PC-9 (cell line): Measurements from ENCODE around the gene FATE1. TPM values are rescaled to one million over a fixed set of nuclear protein-coding genes. Genes with fewer than 3 reads are reported as not detected.

Experiments used
- BruUV-seq: library from RNA; stranded (reverse); fragments of 400-500 nt; replicated peaks from 2 replicates; lab custom pipeline; 2021; lab: Mats Ljungman, UMichigan
- CTCF ChIA-PET: fragments of 300-600 bp; sonication (Branson Sonifier 250); formaldehyde crosslinking; loops from one replicate; lab custom pipeline; 2022; ENCODE audit warnings: antibody characterized with exemption; lab: Charles Lee
- POLR2A ChIA-PET: fragments of 300-600 bp; sonication (Branson Sonifier 250); formaldehyde crosslinking; loops from one replicate; lab custom pipeline; 2022; ENCODE audit warnings: antibody characterized with exemption; ENCODE audit not compliant: unreplicated experiment; lab: Charles Lee
- DNase-seq, 2 experiments: peaks; one replicate each; pipeline versions ENCODE4 v3.0.0 to v3.0.0-alpha.2; 2015 to 2022; ENCODE audit warnings: mixed read lengths in 1 of 2
- H2AFZ ChIP-seq: fragments of 200-600 bp; sonication (generic); 2 replicates; pipeline ENCODE4 v1.8.1; 2017; ENCODE audit warnings: antibody characterized with exemption
- H3F3A ChIP-seq: fragments of 200-600 bp; sonication (generic); 2 replicates; pipeline ENCODE4 v1.8.1; 2017; ENCODE audit warnings: antibody characterized with exemption, mild to moderate bottlenecking, low read depth; ENCODE audit not compliant: insufficient read depth
- H3K27ac ChIP-seq: fragments of 200-600 bp; sonication (generic); 2 replicates; pipeline ENCODE4 v1.6.1; 2016; ENCODE audit warnings: mixed run types
- H3K27me3 ChIP-seq: fragments of 200-600 bp; sonication (generic); 2 replicates; pipeline ENCODE4 v1.6.1; 2016; ENCODE audit warnings: low read depth, mixed run types; ENCODE audit not compliant: insufficient read depth
- H3K36me3 ChIP-seq: fragments of 200-600 bp; sonication (generic); 2 replicates; pipeline ENCODE4 v1.6.1; 2016; ENCODE audit warnings: low read depth, mixed run types
- H3K4me1 ChIP-seq: fragments of 200-600 bp; sonication (generic); replicated peaks from 2 replicates; pipeline ENCODE4 v1.6.1; 2016; ENCODE audit warnings: mixed run types; ENCODE audit not compliant: insufficient read depth
- H3K4me2 ChIP-seq: fragments of 200-600 bp; sonication (generic); 2 replicates; pipeline ENCODE4 v1.6.1; 2017; ENCODE audit warnings: mixed run types
- H3K4me3 ChIP-seq: fragments of 200-600 bp; sonication (generic); 2 replicates; pipeline ENCODE4 v1.6.1; 2016; ENCODE audit warnings: mixed run types
- H3K79me2 ChIP-seq: fragments of 200-600 bp; sonication (generic); 2 replicates; pipeline ENCODE4 v1.6.1; 2017; ENCODE audit warnings: low read depth, mixed run types
- H3K9me2 ChIP-seq: fragments of 200-600 bp; sonication (generic); 2 replicates; pipeline ENCODE4 v1.8.1; 2017; ENCODE audit warnings: mild to moderate bottlenecking; ENCODE audit not compliant: insufficient read depth
- H3K9me3 ChIP-seq: fragments of 200-600 bp; sonication (generic); 2 replicates; pipeline ENCODE4 v1.8.1; 2016; ENCODE audit warnings: low read depth; ENCODE audit not compliant: insufficient read depth
- H4K20me1 ChIP-seq: fragments of 200-600 bp; sonication (generic); 2 replicates; pipeline ENCODE4 v1.8.1; 2017; ENCODE audit not compliant: insufficient read depth
- EZH2 ChIP-seq: fragments of 200-600 bp; sonication (generic); IDR thresholded peaks from 2 replicates; pipeline ENCODE4 v1.8.0; 2017; ENCODE audit warnings: antibody characterized with exemption, low read depth
- intact Hi-C: fragments of 100-400 bp; cut with micrococcal nuclease; formaldehyde crosslinking; loops from one replicate; pipeline ENCODE4 v1.10.0; 2022; ENCODE audit not compliant: unreplicated experiment
- total RNA-seq: library from RNA; stranded (reverse); gene quantifications from 2 replicates; pipeline ENCODE4 v1.2.3, GENCODE V29; 2021
- TF ChIP-seq, protein P1 (sequence below): fragments of 200-600 bp; sonication (generic); conservative IDR thresholded peaks from 2 replicates; pipeline ENCODE4 v1.6.1; 2017; ENCODE audit warnings: mixed run types, antibody characterized with exemption, mild to moderate bottlenecking, moderate library complexity

Gene FATE1
- total RNA-seq, 1 experiment from 2014 or later: not detected

DNA sequence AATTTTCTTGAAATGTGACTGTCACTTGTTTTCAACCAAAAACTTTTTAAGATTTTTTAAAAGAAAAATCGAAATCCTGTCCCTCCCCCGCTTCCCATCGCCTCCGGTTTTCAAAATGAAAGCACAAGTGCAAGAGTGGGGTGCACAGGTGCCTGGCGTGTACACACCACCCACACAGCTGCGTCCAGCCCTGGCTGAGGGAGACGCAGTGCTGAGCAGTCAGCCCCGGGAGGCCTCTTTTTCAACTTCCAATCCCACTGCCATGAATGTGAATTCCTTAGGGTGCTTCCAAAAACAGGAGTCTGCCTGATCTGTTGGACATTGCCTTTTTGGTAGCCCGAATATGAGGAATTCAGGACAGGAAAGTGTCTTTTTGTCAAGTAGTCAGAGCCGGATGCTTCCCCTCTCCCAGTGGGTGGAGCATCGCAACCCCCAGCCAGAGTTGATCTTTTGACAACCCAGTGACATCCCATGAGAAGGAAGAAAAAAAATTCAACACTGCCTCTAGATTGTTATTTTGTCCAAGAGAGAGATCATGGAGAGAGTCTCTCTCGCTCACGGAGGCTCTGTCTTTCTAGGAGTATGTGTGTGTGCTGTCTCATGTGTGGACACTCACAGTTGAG lies 11.7 kb upstream of the FATE1 start:
- no TSS peak for BruUV-seq
- CTCF ChIA-PET: no interaction called here
- no peak for TF ChIP-seq EZH2
- TF ChIP-seq, protein P1, sequence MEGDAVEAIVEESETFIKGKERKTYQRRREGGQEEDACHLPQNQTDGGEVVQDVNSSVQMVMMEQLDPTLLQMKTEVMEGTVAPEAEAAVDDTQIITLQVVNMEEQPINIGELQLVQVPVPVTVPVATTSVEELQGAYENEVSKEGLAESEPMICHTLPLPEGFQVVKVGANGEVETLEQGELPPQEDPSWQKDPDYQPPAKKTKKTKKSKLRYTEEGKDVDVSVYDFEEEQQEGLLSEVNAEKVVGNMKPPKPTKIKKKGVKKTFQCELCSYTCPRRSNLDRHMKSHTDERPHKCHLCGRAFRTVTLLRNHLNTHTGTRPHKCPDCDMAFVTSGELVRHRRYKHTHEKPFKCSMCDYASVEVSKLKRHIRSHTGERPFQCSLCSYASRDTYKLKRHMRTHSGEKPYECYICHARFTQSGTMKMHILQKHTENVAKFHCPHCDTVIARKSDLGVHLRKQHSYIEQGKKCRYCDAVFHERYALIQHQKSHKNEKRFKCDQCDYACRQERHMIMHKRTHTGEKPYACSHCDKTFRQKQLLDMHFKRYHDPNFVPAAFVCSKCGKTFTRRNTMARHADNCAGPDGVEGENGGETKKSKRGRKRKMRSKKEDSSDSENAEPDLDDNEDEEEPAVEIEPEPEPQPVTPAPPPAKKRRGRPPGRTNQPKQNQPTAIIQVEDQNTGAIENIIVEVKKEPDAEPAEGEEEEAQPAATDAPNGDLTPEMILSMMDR: no peak

DNA sequence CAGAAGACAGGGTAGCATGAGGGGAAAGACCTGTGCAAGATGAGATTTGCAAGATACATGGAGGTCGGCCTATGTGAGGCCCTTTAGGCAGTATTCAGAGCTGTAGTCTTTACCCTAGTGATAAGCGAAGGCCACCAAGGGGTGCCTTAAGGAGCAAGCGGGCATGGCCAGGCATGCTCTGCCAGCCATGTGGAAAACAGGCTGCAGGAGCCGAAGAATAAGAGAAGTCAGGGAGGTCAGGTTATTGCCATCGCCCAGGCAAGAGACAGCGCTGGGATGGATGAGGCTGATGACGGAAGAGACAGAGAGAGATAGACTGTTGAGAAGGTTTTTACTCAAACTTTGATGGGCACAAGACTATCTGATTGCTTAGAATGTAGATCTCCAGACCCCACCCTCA lies 7.0 kb upstream of the FATE1 start:
- TF ChIP-seq, protein P1: no peak
- H3F3A ChIP-seq: no peaks in the 10 kb centered on the region
- no peaks in the 10 kb centered on the region for H3K79me2 ChIP-seq
- H3K27me3 ChIP-seq: peaks cover 90% of the 10 kb centered on the region
- POLR2A ChIA-PET: no interaction called here
- no peaks in the 10 kb centered on the region for H3K9me3 ChIP-seq
- intact Hi-C loops: no loop called here
- no peaks in the 10 kb centered on the region for H4K20me1 ChIP-seq
- H3K9me2 ChIP-seq: no peaks in the 10 kb centered on the region
- H3K4me1 ChIP-seq: no peaks in the 10 kb centered on the region
- H3K36me3 ChIP-seq: no peaks in the 10 kb centered on the region
- CTCF ChIA-PET: no interaction called here
- no peak overlapping the region for H3K4me2 ChIP-seq
- no peak for DNase-seq
- no TSS peak for BruUV-seq
- H2AFZ ChIP-seq: no peak overlapping the region
- no peak overlapping the region for H3K27ac ChIP-seq
- H3K4me3 ChIP-seq: no peak overlapping the region

More for the DNA sequence above, 11.7 kb upstream of the FATE1 start:
- Histone ChIP-seq H3F3A (no peaks in the 10 kb centered on the region), H3K79me2 (no peaks in the 10 kb centered on the region), H3K9me2 (no peaks in the 10 kb centered on the region), H3K4me3 (no peak overlapping the region), H3K9me3 (no peaks in the 10 kb centered on the region), H3K4me1 (no peaks in the 10 kb centered on the region), H3K27ac (no peak overlapping the region), H2AFZ (no peak overlapping the region), H3K27me3 (peaks cover 95% of the 10 kb centered on the region), H4K20me1 (no peaks in the 10 kb centered on the region), H3K4me2 (no peak overlapping the region), H3K36me3 (no peaks in the 10 kb centered on the region)
- no peak for DNase-seq
- POLR2A ChIA-PET: no interaction called here
- intact Hi-C loops: no loop called here

DNA sequence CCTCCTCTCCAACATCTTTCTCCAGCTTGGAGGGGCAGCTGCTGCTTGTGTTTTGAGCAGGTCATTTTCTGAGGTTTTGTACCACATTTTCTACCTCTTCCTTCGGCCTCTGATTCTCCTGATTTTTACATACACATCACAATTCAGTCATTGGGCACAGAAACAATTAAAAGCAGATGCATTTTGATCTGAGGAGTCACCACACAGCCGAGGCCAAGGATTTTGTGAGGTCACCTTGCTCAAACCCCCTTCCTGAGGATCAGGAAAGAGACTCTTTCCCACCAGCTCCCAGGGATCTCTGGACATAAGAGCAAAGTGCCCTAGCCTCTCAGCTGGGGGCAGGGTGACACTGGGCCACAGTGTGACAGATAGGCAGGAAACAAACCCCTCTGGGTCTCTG lies 5.4 kb upstream of the FATE1 start:
- Histone ChIP-seq H3K27ac (no peak overlapping the region), H3K79me2 (no peaks in the 10 kb centered on the region), H3K27me3 (peaks cover 75% of the 10 kb centered on the region), H3K4me3 (no peak overlapping the region), H3K36me3 (no peaks in the 10 kb centered on the region), H3K9me3 (no peaks in the 10 kb centered on the region), H3K4me1 (0 out of 2 replicates have a peak, but pooled peaks cover 4% of the 10 kb centered on the region), H3K4me2 (no peak overlapping the region), H2AFZ (no peak overlapping the region), H4K20me1 (no peaks in the 10 kb centered on the region), H3F3A (no peaks in the 10 kb centered on the region), H3K9me2 (no peaks in the 10 kb centered on the region)
- DNase-seq: no peak
- POLR2A ChIA-PET: no interaction called here
- CTCF ChIA-PET: no interaction called here
- no TSS peak for BruUV-seq
- intact Hi-C loops: no loop called here
- TF ChIP-seq EZH2: no peak
- TF ChIP-seq, protein P1: no peak
